SK-N-SH (cell line): ENCODE data around the gene QSER1. TPM values are rescaled to one million over a fixed set of nuclear protein-coding genes. Genes with fewer than 3 reads are reported as not detected.

Experiments
- CTCF ChIA-PET: fragments of 300-600, 350-600 bp; formaldehyde crosslinking; extraction: SDS; loops from one replicate; lab custom pipeline; 2021; lab: Yijun Ruan, JAX
- POLR2A ChIA-PET: fragments of 350-600 bp; sonication (Branson Sonifier 250); formaldehyde crosslinking; extraction: SDS; loops from one replicate; lab custom pipeline; 2020; ENCODE audit warnings: antibody characterized with exemption, inconsistent platforms; lab: Yijun Ruan, JAX
- DNase-seq: peaks from one replicate; pipeline ENCODE4 v3.0.0; 2012
- H2AFZ ChIP-seq: fragments of 200-600 bp; sonication (generic); 2 replicates; pipeline ENCODE4 v1.8.1; 2016; ENCODE audit warnings: antibody characterized with exemption, mild to moderate bottlenecking, low read depth
- H3F3A ChIP-seq: fragments of 200-600 bp; sonication (generic); replicated peaks from 2 replicates; pipeline ENCODE3; 2016; ENCODE audit warnings: antibody characterized with exemption, mild to moderate bottlenecking; ENCODE audit not compliant: insufficient read depth
- H3K27ac ChIP-seq, 2 experiments: fragments of 200-500 bp in 1 of 2; fragments of 200-600 bp in 1 of 2; sonication (Bioruptor generic) in 1 of 2; sonication (generic), shearing (Covaris generic) in 1 of 2; 2 replicates each; pipeline versions ENCODE4 v1.5.1 to v1.6.1; 2014 to 2016; ENCODE audit warnings: low read depth in 2 of 2, inconsistent platforms in 1 of 2, low read length in 1 of 2, mild to moderate bottlenecking in 1 of 2, mixed read lengths in 1 of 2
- H3K27me3 ChIP-seq: fragments of 200-600 bp; sonication (generic), shearing (Covaris generic); 2 replicates; pipeline ENCODE4 v1.6.1; 2016; ENCODE audit warnings: mixed run types; ENCODE audit not compliant: insufficient read depth
- H3K36me3 ChIP-seq, 2 experiments: fragments of 200-500 bp in 1 of 2; fragments of 200-600 bp in 1 of 2; sonication (Bioruptor generic) in 1 of 2; sonication (generic) in 1 of 2; replicated peaks in 1 of 2; 2 replicates each; pipeline versions ENCODE3 to v1.5.1; 2014 to 2016; ENCODE audit warnings: low read length in 1 of 2, mild to moderate bottlenecking in 1 of 2; ENCODE audit not compliant: insufficient read depth in 2 of 2, control insufficient read depth in 1 of 2
- H3K4me1 ChIP-seq, 2 experiments: fragments of 200-500 bp in 1 of 2; fragments of 200-600 bp in 1 of 2; sonication (Bioruptor generic) in 1 of 2; sonication (generic), shearing (Covaris generic) in 1 of 2; 2 replicates each; pipeline versions ENCODE4 v1.5.1 to v1.6.1; 2014 to 2016; ENCODE audit warnings: low read depth in 1 of 2, low read length in 1 of 2, mixed run types in 1 of 2; ENCODE audit not compliant: insufficient read depth in 2 of 2, control insufficient read depth in 1 of 2
- H3K4me2 ChIP-seq: fragments of 200-600 bp; sonication (generic), shearing (Covaris generic); 2 replicates; pipeline ENCODE4 v1.6.1; 2017; ENCODE audit warnings: mixed run types
- H3K4me3 ChIP-seq, 2 experiments: fragments of 200-500 bp in 1 of 2; fragments of 200-600 bp in 1 of 2; sonication (Bioruptor generic) in 1 of 2; sonication (generic), shearing (Covaris generic) in 1 of 2; 2 replicates each; pipeline versions ENCODE4 v1.5.1 to v1.8.1; 2014 to 2016; ENCODE audit warnings: low read depth in 2 of 2, inconsistent platforms in 1 of 2, low read length in 1 of 2, mild to moderate bottlenecking in 1 of 2, mixed read lengths in 1 of 2, moderate library complexity in 1 of 2
- H3K79me2 ChIP-seq: fragments of 200-600 bp; sonication (generic); 2 replicates; pipeline ENCODE4 v1.8.1; 2017; ENCODE audit warnings: mild to moderate bottlenecking; ENCODE audit not compliant: insufficient read depth
- H3K9ac ChIP-seq: fragments of 200-600 bp; sonication (generic); 2 replicates; pipeline ENCODE4 v1.6.1; 2017; ENCODE audit warnings: mixed run types
- H3K9me2 ChIP-seq: fragments of 200-600 bp; sonication (generic); 2 replicates; pipeline ENCODE4 v1.6.1; 2017; ENCODE audit warnings: mixed run types
- H3K9me3 ChIP-seq: fragments of 200-600 bp; sonication (generic); 2 replicates; pipeline ENCODE4 v1.6.1; 2017; ENCODE audit warnings: mixed run types, mild to moderate bottlenecking, moderate library complexity
- H4K20me1 ChIP-seq: fragments of 200-600 bp; sonication (generic); 2 replicates; pipeline ENCODE4 v1.6.1; 2017; ENCODE audit warnings: mild to moderate bottlenecking, mixed run types; ENCODE audit not compliant: insufficient read depth
- CHD2 ChIP-seq: fragments of 150-350 bp; IDR thresholded peaks from 2 replicates; pipeline ENCODE4 v1.6.1; 2018; ENCODE audit warnings: low read length; ENCODE audit not compliant: partially characterized antibody
- ELF1 ChIP-seq: IDR thresholded peaks from 2 replicates; pipeline ENCODE4 v1.4.0; 2012
- EP300 ChIP-seq, 2 experiments: IDR thresholded peaks; 2 replicates each; pipeline versions ENCODE4 v1.4.0 to v1.6.1; 2012; ENCODE audit warnings: borderline replicate concordance in 1 of 2, low read depth in 1 of 2, low read length in 1 of 2
- EZH2phosphoT487 ChIP-seq: fragments of 200-600 bp; sonication (generic); IDR thresholded peaks from 2 replicates; pipeline ENCODE4 v1.6.1; 2017; ENCODE audit warnings: low read depth, mixed run types, mild to moderate bottlenecking, antibody characterized with exemption, moderate library complexity, borderline replicate concordance
- FOSL2 ChIP-seq: IDR thresholded peaks from 2 replicates; pipeline ENCODE4 v1.4.0; 2012; ENCODE audit warnings: low read depth, mild to moderate bottlenecking, moderate library complexity, borderline replicate concordance
- GABPA ChIP-seq: IDR thresholded peaks from 2 replicates; pipeline ENCODE4 v1.4.0; 2012; ENCODE audit warnings: low read depth, mild to moderate bottlenecking
- JUND ChIP-seq: IDR thresholded peaks from 2 replicates; pipeline ENCODE4 v1.4.0; 2012
- MXI1 ChIP-seq: IDR thresholded peaks from 2 replicates; pipeline ENCODE4 v1.6.1; 2012; ENCODE audit warnings: mild to moderate bottlenecking, low read depth, low read length, improper control_type of control experiment
- NFIC ChIP-seq: IDR thresholded peaks from 2 replicates; pipeline ENCODE4 v1.4.0; 2012; ENCODE audit warnings: borderline replicate concordance
- POLR2AphosphoS5 ChIP-seq: IDR thresholded peaks from 2 replicates; pipeline ENCODE4 v1.6.1; 2012; ENCODE audit warnings: low read depth, low read length
- RCOR1 ChIP-seq: fragments of 150-350 bp; IDR thresholded peaks from 2 replicates; pipeline ENCODE4 v1.6.1; 2017; ENCODE audit warnings: antibody characterized with exemption, low read length
- RFX5 ChIP-seq: IDR thresholded peaks from 2 replicates; pipeline ENCODE4 v1.6.1; 2012; ENCODE audit warnings: mild to moderate bottlenecking, improper control_type of control experiment, low read length
- SIN3A ChIP-seq: IDR thresholded peaks from 2 replicates; pipeline ENCODE4 v1.6.1; 2012; ENCODE audit warnings: low read depth, mild to moderate bottlenecking, low read length, moderate library complexity, borderline replicate concordance
- TCF12 ChIP-seq: IDR thresholded peaks from 2 replicates; pipeline ENCODE4 v1.4.0; 2012
- TEAD4 ChIP-seq: IDR thresholded peaks from 2 replicates; pipeline ENCODE4 v1.4.0; 2012; ENCODE audit warnings: mild to moderate bottlenecking, borderline replicate concordance; ENCODE audit not compliant: insufficient read depth
- YY1 ChIP-seq: IDR thresholded peaks from 2 replicates; pipeline ENCODE4 v1.4.0; 2012; ENCODE audit warnings: low read depth, mild to moderate bottlenecking
- WGBS: methylation state at CpG from one replicate; pipeline ENCODE4 v1.1.6; 2017; ENCODE audit warnings: low lambda C conversion rate; 5-methylcytosine and 5-hydroxymethylcytosine counted together
- polyA plus RNA-seq, 3 experiments: library from polyadenylated mRNA; depleted of rRNA; stranded (reverse); fragments of >200 nt; gene quantifications; 2 replicates each; pipeline ENCODE4 v1.2.3, GENCODE V29; 2012
- TF ChIP-seq, protein P1 (sequence below): IDR thresholded peaks from 2 replicates; pipeline ENCODE4; 2012
- TF ChIP-seq, protein P2 (sequence below): IDR thresholded peaks from 2 replicates; pipeline ENCODE4 v1.4.0; 2012; ENCODE audit warnings: low read depth, borderline replicate concordance
- TF ChIP-seq, protein P3 (sequence below): IDR thresholded peaks from 2 replicates; pipeline ENCODE4 v1.4.0; 2012; ENCODE audit warnings: low read depth
- TF ChIP-seq, protein P4 (sequence below): fragments of 150-350 bp; IDR thresholded peaks from 2 replicates; pipeline ENCODE4 v1.6.1; 2017; ENCODE audit warnings: antibody characterized with exemption, low read length, low read depth, borderline replicate concordance

QSER1 gene
- polyA plus RNA-seq, 1 of the 3 experiments (the other 2 are of a cell fraction), result 4.2 TPM

DNA sequence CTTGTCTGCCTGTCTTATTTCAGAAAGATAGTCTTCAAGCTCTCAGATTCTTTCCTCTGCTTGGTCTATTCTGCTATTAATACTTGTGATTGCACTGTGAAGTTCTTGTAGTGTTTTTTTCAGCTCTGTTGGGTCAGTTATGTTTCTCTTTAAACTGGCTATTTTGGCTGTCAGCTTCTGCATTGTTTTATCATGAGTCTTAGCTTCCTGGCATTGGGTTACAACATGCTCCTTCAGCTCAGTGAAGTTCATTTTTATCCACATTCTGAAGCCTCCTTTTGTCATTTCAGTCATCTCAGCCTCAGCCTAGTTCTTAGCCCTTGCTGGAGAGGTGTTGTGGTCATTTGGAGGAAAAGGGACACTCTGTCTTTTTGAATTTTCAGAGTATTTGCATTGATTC lies 107.6 kb downstream of the QSER1 start:
- Histone ChIP-seq H3K9ac (no peak overlapping the region), H3K36me3 (no peaks in the 10 kb centered on the region), H3K4me3 (no peak overlapping the region), H2AFZ (0 out of 2 replicates have a peak overlapping the region, but pooled peaks have one; percentile 23), H3K79me2 (no peaks in the 10 kb centered on the region), H3K27ac (peak overlapping the region; percentile 50 to 77; a peak in 3 of 4 replicates)
- CTCF ChIA-PET, result interaction anchor here (0.9 to 1.4 kb wide), 2 partner anchors 13 to 65 kb away, joined by 3 read pairs; no protein-coding TSS in a partner anchor
- POLR2A ChIA-PET, result no interaction called here
- TF ChIP-seq JUND, result peak; percentile 93
- no peak for TF ChIP-seq ELF1
- TF ChIP-seq, protein P1, sequence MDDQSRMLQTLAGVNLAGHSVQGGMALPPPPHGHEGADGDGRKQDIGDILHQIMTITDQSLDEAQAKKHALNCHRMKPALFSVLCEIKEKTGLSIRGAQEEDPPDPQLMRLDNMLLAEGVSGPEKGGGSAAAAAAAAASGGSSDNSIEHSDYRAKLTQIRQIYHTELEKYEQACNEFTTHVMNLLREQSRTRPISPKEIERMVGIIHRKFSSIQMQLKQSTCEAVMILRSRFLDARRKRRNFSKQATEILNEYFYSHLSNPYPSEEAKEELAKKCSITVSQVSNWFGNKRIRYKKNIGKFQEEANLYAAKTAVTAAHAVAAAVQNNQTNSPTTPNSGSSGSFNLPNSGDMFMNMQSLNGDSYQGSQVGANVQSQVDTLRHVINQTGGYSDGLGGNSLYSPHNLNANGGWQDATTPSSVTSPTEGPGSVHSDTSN, result peak; percentile 61
- TF ChIP-seq, protein P2, sequence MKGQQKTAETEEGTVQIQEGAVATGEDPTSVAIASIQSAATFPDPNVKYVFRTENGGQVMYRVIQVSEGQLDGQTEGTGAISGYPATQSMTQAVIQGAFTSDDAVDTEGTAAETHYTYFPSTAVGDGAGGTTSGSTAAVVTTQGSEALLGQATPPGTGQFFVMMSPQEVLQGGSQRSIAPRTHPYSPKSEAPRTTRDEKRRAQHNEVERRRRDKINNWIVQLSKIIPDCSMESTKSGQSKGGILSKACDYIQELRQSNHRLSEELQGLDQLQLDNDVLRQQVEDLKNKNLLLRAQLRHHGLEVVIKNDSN, result no peak
- TF ChIP-seq, protein P3, sequence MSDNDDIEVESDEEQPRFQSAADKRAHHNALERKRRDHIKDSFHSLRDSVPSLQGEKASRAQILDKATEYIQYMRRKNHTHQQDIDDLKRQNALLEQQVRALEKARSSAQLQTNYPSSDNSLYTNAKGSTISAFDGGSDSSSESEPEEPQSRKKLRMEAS, result peak; percentile 64; the same call in 1 of the 2 replicates
- TF ChIP-seq TCF12, result peak; percentile 81
- peak; percentile 62; the same call in 1 of the 2 replicates for TF ChIP-seq FOSL2
- TF ChIP-seq EP300 (IDR thresholded peaks at IDR 0.05; ENCODE audit: borderline replicate concordance in 1 of 2, low read depth in 1 of 2, low read length in 1 of 2), result peak in 1 of 2 experiments; percentile 60; a peak in 1 of 4 replicates
- TF ChIP-seq YY1, result no peak
- TF ChIP-seq POLR2AphosphoS5, result peak; percentile 61
- TF ChIP-seq NFIC, result peak; percentile 55
- no peak for TF ChIP-seq EZH2phosphoT487
- peak; percentile 60; the same call in 1 of the 2 replicates for TF ChIP-seq SIN3A
- TF ChIP-seq TEAD4, result peak; percentile 62; the same call in 1 of the 2 replicates
- TF ChIP-seq, all 33 proteins: peak for 10
- peaks cover 13% of the 10 kb centered on the region for H3F3A ChIP-seq
- no peak for DNase-seq
- no peaks in the 10 kb centered on the region for H3K27me3 ChIP-seq
- H4K20me1 ChIP-seq, result no peaks in the 10 kb centered on the region
- H3K9me2 ChIP-seq, result no peaks in the 10 kb centered on the region
- peaks cover 0 to 10% of the 10 kb centered on the region in 2 experiments; a peak in 2 of 4 replicates for H3K4me1 ChIP-seq
- peaks cover 5% of the 10 kb centered on the region; the same call in 1 of the 2 replicates for H3K9me3 ChIP-seq
- peak overlapping the region; percentile 32 for H3K4me2 ChIP-seq

DNA sequence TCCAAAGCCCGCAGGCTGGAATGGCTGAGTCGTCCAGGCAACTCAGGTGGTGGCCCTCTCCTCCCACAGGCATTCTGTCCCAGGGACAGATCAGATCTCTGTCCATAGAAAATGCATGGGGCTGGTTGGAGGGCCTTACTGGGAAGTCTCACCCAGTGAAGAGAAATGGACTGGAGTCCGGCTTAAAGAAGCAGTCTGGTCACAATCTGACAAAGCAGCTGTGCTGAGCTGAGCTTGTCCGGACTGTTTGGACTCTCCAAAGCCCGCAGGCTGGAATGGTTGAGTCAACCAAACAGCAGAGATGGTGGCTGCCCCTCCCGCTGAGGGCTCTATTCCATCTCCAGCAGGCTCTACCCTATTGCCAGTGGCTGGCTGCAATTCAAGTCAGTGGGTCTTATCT lies 108.7 kb downstream of the QSER1 start:
- Histone ChIP-seq H3K27me3 (no peaks in the 10 kb centered on the region), H3K4me1 (peaks cover 0 to 10% of the 10 kb centered on the region in 2 experiments; a peak in 2 of 4 replicates), H2AFZ (no peak overlapping the region), H3K9me2 (no peaks in the 10 kb centered on the region), H4K20me1 (no peaks in the 10 kb centered on the region), H3K9me3 (peaks cover 5% of the 10 kb centered on the region; the same call in 1 of the 2 replicates), H3K79me2 (no peaks in the 10 kb centered on the region), H3K9ac (no peak overlapping the region), H3K36me3 (no peaks in the 10 kb centered on the region), H3F3A (peaks cover 13% of the 10 kb centered on the region), H3K27ac (no peak overlapping the region; a peak in 1 of 4 replicates), H3K4me2 (no peak overlapping the region), H3K4me3 (no peak overlapping the region)
- DNase-seq, result no peak
- POLR2A ChIA-PET, result no interaction called here
- CTCF ChIA-PET, result no interaction called here
- WGBS, result 93% methylated on average over 3 of the region's 6 CpGs
- TF ChIP-seq, protein P2, result no peak
- TF ChIP-seq TCF12, result no peak
- no peak for TF ChIP-seq RCOR1
- TF ChIP-seq, protein P4, sequence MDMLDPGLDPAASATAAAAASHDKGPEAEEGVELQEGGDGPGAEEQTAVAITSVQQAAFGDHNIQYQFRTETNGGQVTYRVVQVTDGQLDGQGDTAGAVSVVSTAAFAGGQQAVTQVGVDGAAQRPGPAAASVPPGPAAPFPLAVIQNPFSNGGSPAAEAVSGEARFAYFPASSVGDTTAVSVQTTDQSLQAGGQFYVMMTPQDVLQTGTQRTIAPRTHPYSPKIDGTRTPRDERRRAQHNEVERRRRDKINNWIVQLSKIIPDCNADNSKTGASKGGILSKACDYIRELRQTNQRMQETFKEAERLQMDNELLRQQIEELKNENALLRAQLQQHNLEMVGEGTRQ, result no peak
- TF ChIP-seq, protein P1, result no peak
- TF ChIP-seq, protein P3, result no peak
- no peak for TF ChIP-seq FOSL2
- TF ChIP-seq RFX5, result no peak
- TF ChIP-seq SIN3A, result no peak
- no peak for TF ChIP-seq GABPA
- no peak for TF ChIP-seq EP300 (IDR thresholded peaks at IDR 0.05; ENCODE audit: borderline replicate concordance in 1 of 2, low read depth in 1 of 2, low read length in 1 of 2)
- TF ChIP-seq POLR2AphosphoS5, result no peak
- TF ChIP-seq MXI1, result no peak
- no peak for TF ChIP-seq CHD2
- TF ChIP-seq NFIC, result no peak
